HL-60 (cell line): Measurements from ENCODE around the gene STRA8.

Experiments used
- GABPA ChIP-seq: IDR thresholded peaks from 2 replicates; pipeline ENCODE4 v1.6.1; 2012; ENCODE audit warnings: low read depth
- TF ChIP-seq, protein P1 (sequence below): IDR thresholded peaks from one replicate; pipeline ENCODE4 v1.5.1; 2011; ENCODE audit warnings: low read length, control low read depth, inconsistent platforms; ENCODE audit not compliant: insufficient read depth

DNA sequence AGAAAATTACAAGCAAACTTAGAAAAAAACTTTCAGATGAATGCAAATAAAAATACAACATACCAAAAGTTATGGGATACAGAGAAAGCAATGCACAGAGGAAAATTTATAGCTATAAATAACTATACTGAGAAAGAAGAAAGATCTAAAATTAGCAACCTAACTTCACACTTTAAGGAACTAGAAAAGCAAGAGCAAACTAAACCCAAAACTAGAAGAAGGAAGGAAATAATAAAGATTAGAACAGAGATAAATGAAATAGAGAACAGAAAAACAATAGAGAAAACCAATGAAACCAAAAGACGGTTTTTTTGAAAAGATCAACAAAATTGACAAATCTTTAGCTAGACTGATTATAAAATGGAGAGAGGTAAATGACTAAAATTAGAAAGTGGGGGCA, 9.6 kb upstream of the STRA8 start:
- TF ChIP-seq, protein P1, sequence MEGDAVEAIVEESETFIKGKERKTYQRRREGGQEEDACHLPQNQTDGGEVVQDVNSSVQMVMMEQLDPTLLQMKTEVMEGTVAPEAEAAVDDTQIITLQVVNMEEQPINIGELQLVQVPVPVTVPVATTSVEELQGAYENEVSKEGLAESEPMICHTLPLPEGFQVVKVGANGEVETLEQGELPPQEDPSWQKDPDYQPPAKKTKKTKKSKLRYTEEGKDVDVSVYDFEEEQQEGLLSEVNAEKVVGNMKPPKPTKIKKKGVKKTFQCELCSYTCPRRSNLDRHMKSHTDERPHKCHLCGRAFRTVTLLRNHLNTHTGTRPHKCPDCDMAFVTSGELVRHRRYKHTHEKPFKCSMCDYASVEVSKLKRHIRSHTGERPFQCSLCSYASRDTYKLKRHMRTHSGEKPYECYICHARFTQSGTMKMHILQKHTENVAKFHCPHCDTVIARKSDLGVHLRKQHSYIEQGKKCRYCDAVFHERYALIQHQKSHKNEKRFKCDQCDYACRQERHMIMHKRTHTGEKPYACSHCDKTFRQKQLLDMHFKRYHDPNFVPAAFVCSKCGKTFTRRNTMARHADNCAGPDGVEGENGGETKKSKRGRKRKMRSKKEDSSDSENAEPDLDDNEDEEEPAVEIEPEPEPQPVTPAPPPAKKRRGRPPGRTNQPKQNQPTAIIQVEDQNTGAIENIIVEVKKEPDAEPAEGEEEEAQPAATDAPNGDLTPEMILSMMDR = no peak
- TF ChIP-seq GABPA = no peak
